Naive thymus-derived CD4-positive, alpha-beta T cell (primary cell): ENCODE data around the gene RHOG. TPM values are rescaled to one million over a fixed set of nuclear protein-coding genes. Genes with fewer than 3 reads are reported as not detected.

Source experiments
- ATAC-seq: fragments of 150-1000 bp; cut with Tn5 transposase; 2 replicates; pipeline ENCODE4 v1.10.0; 2021; ENCODE audit warnings: mild to moderate bottlenecking, moderate library complexity
- CTCF ChIA-PET: fragments of 350-600 bp; sonication (Branson Sonifier 250); formaldehyde crosslinking; loops from one replicate; lab custom pipeline; 2021; ENCODE audit warnings: antibody characterized with exemption; lab: Charles Lee
- POLR2A ChIA-PET: fragments of 350-600 bp; sonication (Branson Sonifier 250); formaldehyde crosslinking; loops from one replicate; lab custom pipeline; 2021; ENCODE audit warnings: antibody characterized with exemption, inconsistent platforms; lab: Charles Lee
- DNase-seq, 9 donors: peaks; one replicate each; pipeline versions ENCODE4 v3.0.0 to v3.0.0-alpha.2; 2020 to 2022; ENCODE audit warnings: mixed read lengths in 1 of 9
- H3K27ac ChIP-seq: one replicate; pipeline ENCODE4 v1.7.0; 2013; ENCODE audit warnings: mild to moderate bottlenecking, low read depth, low read length, moderate library complexity
- H3K27me3 ChIP-seq, 2 donors: one replicate each; pipeline ENCODE4 v1.7.0; 2013; ENCODE audit warnings: low read length in 2 of 2, mild to moderate bottlenecking in 2 of 2, moderate library complexity in 2 of 2; ENCODE audit not compliant: control insufficient read depth in 2 of 2, insufficient read depth in 2 of 2
- H3K36me3 ChIP-seq, 3 experiments: 1 replicate in 2 of 3; 2 replicates in 1 of 3; pipeline ENCODE4 v1.7.0; 2013; ENCODE audit warnings: low read length in 3 of 3, mild to moderate bottlenecking in 3 of 3, moderate library complexity in 1 of 3; ENCODE audit not compliant: insufficient read depth in 3 of 3, control insufficient read depth in 2 of 3
- H3K4me1 ChIP-seq, 2 donors: one replicate each; pipeline ENCODE4 v1.7.0; 2013; ENCODE audit warnings: low read length in 2 of 2, mild to moderate bottlenecking in 2 of 2, moderate library complexity in 1 of 2; ENCODE audit not compliant: control insufficient read depth in 2 of 2, insufficient read depth in 2 of 2
- H3K4me3 ChIP-seq: 2 replicates; pipeline ENCODE4 v1.7.0; 2013; ENCODE audit warnings: mild to moderate bottlenecking, low read length
- H3K9me3 ChIP-seq, 3 experiments: 1 replicate in 2 of 3; 2 replicates in 1 of 3; pipeline ENCODE4 v1.7.0; 2013; ENCODE audit warnings: low read length in 3 of 3; ENCODE audit not compliant: control insufficient read depth in 2 of 3
- H3K27ac Mint-ChIP-seq, 9 donors: one replicate each; pipeline ENCODE4 v1.8.0; 2020 to 2022; ENCODE audit warnings: mixed read lengths in 9 of 9, mild to moderate bottlenecking in 8 of 9, moderate library complexity in 5 of 9, inconsistent platforms in 2 of 9
- H3K27me3 Mint-ChIP-seq, 5 donors: one replicate each; pipeline ENCODE4 v1.8.0; 2021 to 2022; ENCODE audit warnings: mixed read lengths in 5 of 5, mild to moderate bottlenecking in 1 of 5
- H3K36me3 Mint-ChIP-seq, 5 donors: one replicate each; pipeline ENCODE4 v1.8.0; 2020 to 2022; ENCODE audit warnings: mixed read lengths in 5 of 5, mild to moderate bottlenecking in 3 of 5, inconsistent platforms in 1 of 5
- H3K4me1 Mint-ChIP-seq, 7 donors: one replicate each; pipeline ENCODE4 v1.8.0; 2020 to 2022; ENCODE audit warnings: mixed read lengths in 7 of 7, mild to moderate bottlenecking in 3 of 7, inconsistent platforms in 1 of 7
- H3K4me3 Mint-ChIP-seq, 10 donors: one replicate each; pipeline ENCODE4 v1.8.0; 2020 to 2022; ENCODE audit warnings: mild to moderate bottlenecking in 10 of 10, mixed read lengths in 10 of 10, moderate library complexity in 6 of 10, inconsistent platforms in 2 of 10
- H3K9me3 Mint-ChIP-seq, 11 donors: one replicate each; pipeline ENCODE4 v1.8.0; 2020 to 2022; ENCODE audit warnings: mixed read lengths in 11 of 11, mild to moderate bottlenecking in 4 of 11, inconsistent platforms in 1 of 11, moderate library complexity in 1 of 11
- intact Hi-C, 2 donors: fragments of 100-400 bp; cut with micrococcal nuclease; formaldehyde crosslinking; loops; one replicate each; pipeline ENCODE4 v1.15.1; 2023
- polyA plus RNA-seq, 2 donors: library from polyadenylated mRNA; unstranded; fragments of 300-500 nt; fragmentation: Illumina TruSeq; gene quantifications; one replicate each; pipeline ENCODE4 v1.2.3, GENCODE V29; 2021
- total RNA-seq, 6 experiments: library from RNA in 5 of 6; stranded (reverse) in 5 of 6; gene quantifications; 1 replicate in 5 of 6; 2 replicates in 1 of 6; pipeline ENCODE4 v1.2.3 and lab custom pipeline; 2021 to 2026

Gene RHOG
- total and polyA plus RNA-seq, 7 experiments from 2014 or later = 89.4 to 220 (median 133) TPM

- Mint-ChIP-seq H3K27me3 (peaks cover 0 to 2% (median 0%) of the 10 kb centered on the region in 5 donors), H3K27ac (peak overlapping the region in 5 of 9 donors; percentile 13 to 67 (median 43)), H3K36me3 (no peaks in the 10 kb centered on the region), H3K9me3 (peaks cover 0 to 4% (median 0%) of the 10 kb centered on the region in 11 donors), H3K4me3 (no peak overlapping the region), H3K4me1 (peaks cover 0 to 22% (median 17%) of the 10 kb centered on the region in 7 donors)
- no peaks in the 10 kb centered on the region for H3K27me3 ChIP-seq
- no peak overlapping the region for H3K4me3 ChIP-seq
- intact Hi-C loops = loop anchor here in 1 of 2 donors (10.0 kb wide), 1 partner anchor 87 kb away; no protein-coding TSS in a partner anchor
- H3K36me3 ChIP-seq = peaks cover 0 to under 1% (median 0%) of the 10 kb centered on the region in 3 experiments
- no peaks in the 10 kb centered on the region for H3K9me3 ChIP-seq
- peaks cover 0 to 5% of the 10 kb centered on the region in 2 donors for H3K4me1 ChIP-seq
- CTCF ChIA-PET = interaction anchor here (0.6 kb wide), 1 partner anchor 123 kb away, joined by 3 read pairs; no protein-coding TSS in a partner anchor
- DNase-seq (no peak), ATAC-seq (no peak)
- H3K27ac ChIP-seq = no peak overlapping the region
- POLR2A ChIA-PET = no interaction called here
Measured at GRCh38 chr11:3802011-3802790, 38.6 kb downstream of the RHOG start.

DNA sequence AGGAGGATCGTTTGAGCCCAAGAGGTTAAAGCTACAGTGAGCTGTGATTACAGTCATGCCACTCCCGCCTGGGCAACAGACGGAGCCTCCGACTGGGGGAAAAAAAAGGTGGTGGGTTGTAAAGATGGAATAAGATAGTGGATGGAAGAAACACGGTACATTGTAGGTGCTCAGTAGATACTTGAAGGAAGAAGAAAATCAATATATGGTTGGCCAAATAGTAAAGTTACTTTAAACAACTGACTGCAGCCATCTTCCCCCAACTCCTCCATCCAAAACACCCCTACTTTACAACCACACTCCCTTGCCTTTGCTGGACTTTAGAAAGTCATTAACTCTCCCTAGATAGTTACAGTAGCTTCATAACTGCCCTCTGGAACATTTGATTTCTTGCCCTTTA is 40.9 kb downstream of the RHOG start:
- ChIA-PET POLR2A (interaction anchor here (4.7 to 5.1 kb wide), 2 partner anchors 9 to 40 kb away, joined by 31 to 38 read pairs; partner anchors contain the start of genes PGAP2 and RHOG), CTCF (no interaction called here)
- DNase-seq (no peak), ATAC-seq (no peak)
- peaks cover 0 to 5% (median 0%) of the 10 kb centered on the region in 5 donors for H3K36me3 Mint-ChIP-seq
- Histone ChIP-seq H3K4me1 (peaks cover 16 to 17% of the 10 kb centered on the region in 2 donors), H3K27ac (no peak overlapping the region), H3K9me3 (no peaks in the 10 kb centered on the region), H3K4me3 (no peak overlapping the region), H3K36me3 (peaks cover 0 to 5% (median 0%) of the 10 kb centered on the region in 3 experiments), H3K27me3 (no peaks in the 10 kb centered on the region)
- intact Hi-C loops = loop anchor here (5.0 to 10.0 kb wide), 3 partner anchors 85 to 423 kb away; partner anchors contain the start of gene ZNF195 (in 1 of the 2)
- peaks cover 0 to 6% (median 0%) of the 10 kb centered on the region in 11 donors for H3K9me3 Mint-ChIP-seq
- peaks cover 0 to 2% (median 0%) of the 10 kb centered on the region in 5 donors for H3K27me3 Mint-ChIP-seq
- H3K4me1 Mint-ChIP-seq = peaks cover 11 to 40% (median 37%) of the 10 kb centered on the region in 7 donors
- H3K27ac Mint-ChIP-seq = peak overlapping the region in 5 of 9 donors; percentile 4 to 99 (median 73)
- peak overlapping the region in 1 of 10 donors; percentile 24 for H3K4me3 Mint-ChIP-seq

DNA sequence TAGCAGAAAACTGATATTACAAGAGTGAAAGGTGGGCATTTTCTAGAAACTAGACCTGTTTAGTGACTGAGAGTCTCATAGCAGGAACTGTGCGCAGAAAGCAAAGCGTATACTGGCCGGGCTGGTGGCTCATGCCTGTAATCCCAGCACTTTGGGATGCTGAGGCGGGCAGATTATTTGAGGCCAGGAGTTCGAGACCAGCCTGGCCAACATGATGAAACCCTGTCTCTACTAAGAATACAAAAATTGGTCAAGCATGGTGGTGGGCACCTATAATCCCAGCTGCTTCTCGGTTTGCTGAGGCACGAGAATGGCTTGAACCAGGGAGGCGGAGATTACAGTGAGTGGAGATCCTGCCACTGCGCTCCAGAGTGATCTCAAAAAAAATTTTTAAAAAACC is 41.6 kb downstream of the RHOG start:
- intact Hi-C loops = loop anchor here (5.0 kb wide), 2 partner anchors 377 to 422 kb away; partner anchors contain the start of gene ZNF195 (in 1 of the 2)
- CTCF ChIA-PET = interaction anchor here (1.0 kb wide), 1 partner anchor 10 kb away, joined by 4 read pairs; no protein-coding TSS in a partner anchor
- DNase-seq = no peak

DNA sequence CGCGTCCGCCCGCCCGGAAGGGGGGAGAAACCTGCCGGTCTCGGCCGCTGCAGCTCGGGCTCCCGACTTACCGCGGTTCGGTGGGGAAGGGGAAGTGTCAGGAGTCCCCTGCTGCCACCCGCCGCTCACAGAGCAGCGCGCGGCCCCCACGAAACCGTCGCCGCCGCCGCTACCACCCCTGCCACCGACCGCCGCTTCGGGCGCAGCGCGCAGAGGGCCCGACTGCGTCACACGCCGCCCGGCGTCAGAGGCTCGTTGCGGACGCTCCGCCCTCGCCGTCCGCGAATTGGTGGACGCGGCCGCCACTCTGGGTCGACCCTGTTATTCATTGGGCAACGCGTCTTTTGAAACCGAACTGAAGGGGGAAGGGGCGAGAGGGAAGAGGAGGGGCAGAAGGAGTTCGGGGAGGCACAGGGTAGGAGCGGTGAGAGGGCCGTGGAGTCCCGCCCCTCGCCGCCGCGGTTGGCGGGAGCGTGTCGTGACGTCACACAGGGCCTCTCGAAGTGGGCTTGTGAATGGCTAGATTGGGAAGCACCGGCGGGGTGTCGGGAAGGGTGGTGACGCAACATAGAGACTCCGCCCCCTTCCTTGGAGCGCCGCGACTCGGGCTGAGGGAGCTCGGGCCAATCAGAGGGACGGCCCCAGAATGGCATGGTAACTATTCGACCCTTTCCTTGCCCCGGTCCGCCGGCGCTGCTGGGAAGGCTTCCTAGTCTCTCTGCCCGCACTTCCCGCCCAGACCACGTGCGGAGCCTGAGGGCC is 43.2 kb downstream of the RHOG start, which contains the start of gene NUP98:
Gene NUP98, minus strand, starts transcription at position 226 of the 762 bp plus-strand sequence. CDS start 15,437 bp downstream, outside the sequence.
- H3K4me3 Mint-ChIP-seq = peak within 1 kb of the TSS; percentile 87 to 98 (median 96)
- peaks cover 11 to 61% (median 51%) of the 10 kb centered on the region in 7 donors for H3K4me1 Mint-ChIP-seq
- peak within 1 kb of the TSS; percentile 98 to 100 (median 99) for H3K27ac Mint-ChIP-seq
- no peaks in the 10 kb centered on the region for H3K27me3 ChIP-seq
- H3K36me3 ChIP-seq = peaks cover 0 to 15% (median 4%) of the 10 kb centered on the region in 3 experiments
- H3K4me3 ChIP-seq = peak within 1 kb of the TSS; percentile 96
- H3K36me3 Mint-ChIP-seq = peaks cover 2 to 17% (median 6%) of the 10 kb centered on the region in 5 donors
- peak within 1 kb of the TSS; percentile 99 for H3K27ac ChIP-seq
- ATAC-seq (peak; percentile 95), DNase-seq (peak; percentile 96 to 100 (median 100))
- peaks cover 0 to 6% (median 0%) of the 10 kb centered on the region in 11 donors for H3K9me3 Mint-ChIP-seq
- ChIA-PET CTCF (interaction anchor here (0.9 to 1.5 kb wide), 4 partner anchors 11 to 57 kb away, joined by 3 to 5 read pairs (median 4); partner anchors contain the start of gene PGAP2), POLR2A (interaction anchor here (0.9 to 5.1 kb wide), 13 partner anchors 8 to 290 kb away, joined by 3 to 38 read pairs (median 4); partner anchors contain the start of genes PGAP2, RHOG and STIM1)
- intact Hi-C loops = loop anchor here (1.0 to 5.0 kb wide), 11 partner anchors 11 to 420 kb away; partner anchors contain the start of genes PGAP2 (in 2 of the 2), RRM1 (in 2 of the 2), STIM1 (in 1 of the 2) and ZNF195 (in 1 of the 2)
- peaks cover 25 to 27% of the 10 kb centered on the region in 2 donors for H3K4me1 ChIP-seq
- H3K27me3 Mint-ChIP-seq = peaks cover 0 to 2% (median 0%) of the 10 kb centered on the region in 5 donors
- no peaks in the 10 kb centered on the region for H3K9me3 ChIP-seq

More for the DNA sequence above, 41.6 kb downstream of the RHOG start:
- Histone ChIP-seq H3K27me3 (no peaks in the 10 kb centered on the region), H3K36me3 (peaks cover 0 to 5% (median 0%) of the 10 kb centered on the region in 3 experiments), H3K27ac (peak overlapping the region; percentile 97), H3K4me1 (peaks cover 24% of the 10 kb centered on the region in 2 donors), H3K4me3 (no peak overlapping the region), H3K9me3 (no peaks in the 10 kb centered on the region)
- Mint-ChIP-seq H3K36me3 (peaks cover 0 to 9% (median 3%) of the 10 kb centered on the region in 5 donors), H3K27me3 (peaks cover 0 to 2% (median 0%) of the 10 kb centered on the region in 5 donors), H3K4me1 (peaks cover 11 to 47% (median 42%) of the 10 kb centered on the region in 7 donors), H3K4me3 (peak overlapping the region in 9 of 10 donors; percentile 87 to 98 (median 96)), H3K9me3 (peaks cover 0 to 6% (median 0%) of the 10 kb centered on the region in 11 donors), H3K27ac (peak overlapping the region; percentile 98 to 100 (median 99))
- POLR2A ChIA-PET = interaction anchor here (1.8 to 5.1 kb wide), 4 partner anchors 10 to 56 kb away, joined by 5 to 38 read pairs (median 20); partner anchors contain the start of genes PGAP2, RHOG and STIM1
- ATAC-seq = no peak

GRCh38 chr11:3796801-3797328 is 43.9 kb downstream of the RHOG start:
- peak overlapping the region; percentile 99 for H3K27ac ChIP-seq
- H3K4me3 ChIP-seq = peak overlapping the region; percentile 96
- intact Hi-C loops = loop anchor here (1.0 to 5.0 kb wide), 11 partner anchors 11 to 420 kb away; partner anchors contain the start of genes PGAP2 (in 2 of the 2), RRM1 (in 2 of the 2), STIM1 (in 1 of the 2) and ZNF195 (in 1 of the 2)
- peaks cover 25 to 27% of the 10 kb centered on the region in 2 donors for H3K4me1 ChIP-seq
- peaks cover 3 to 19% (median 6%) of the 10 kb centered on the region in 5 donors for H3K36me3 Mint-ChIP-seq
- peaks cover 11 to 66% (median 55%) of the 10 kb centered on the region in 7 donors for H3K4me1 Mint-ChIP-seq
- CTCF ChIA-PET = interaction anchor here (1.4 to 1.9 kb wide), 2 partner anchors 12 to 276 kb away, joined by 3 to 5 read pairs; partner anchors contain the start of gene PGAP2
- peaks cover 0 to 2% (median 0%) of the 10 kb centered on the region in 5 donors for H3K27me3 Mint-ChIP-seq
- H3K9me3 Mint-ChIP-seq = peaks cover 0 to 6% (median 0%) of the 10 kb centered on the region in 11 donors
- peak overlapping the region; percentile 96 to 100 (median 99) for H3K27ac Mint-ChIP-seq
- peaks cover 0 to 18% (median 5%) of the 10 kb centered on the region in 3 experiments for H3K36me3 ChIP-seq
- no peaks in the 10 kb centered on the region for H3K9me3 ChIP-seq
- no peaks in the 10 kb centered on the region for H3K27me3 ChIP-seq
- ATAC-seq = peak; percentile 33
- POLR2A ChIA-PET = interaction anchor here (0.9 to 5.1 kb wide), 6 partner anchors 9 to 57 kb away, joined by 3 to 38 read pairs (median 6); partner anchors contain the start of genes PGAP2 and RHOG
- H3K4me3 Mint-ChIP-seq = peak overlapping the region; percentile 87 to 98 (median 96)
- DNase-seq = peak in 1 of 9 donors; percentile 13
